GM23338 (cell line): Measurements from ENCODE around the gene COPS7B. TPM values are rescaled to one million over a fixed set of nuclear protein-coding genes. Genes with fewer than 3 reads are reported as not detected.

ENCODE experiments used
- ATAC-seq: fragments of 200-7000 bp; cut with Tn5 transposase; 3 replicates; pipeline ENCODE4 v1.9.1; 2020
- DNase-seq: peaks from one replicate; pipeline ENCODE4 v3.0.0-alpha.2; 2015; ENCODE audit warnings: low spot score
- H2AFZ ChIP-seq: fragments of 200-600 bp; sonication (generic); 2 replicates; pipeline ENCODE4 v1.8.0; 2016; ENCODE audit warnings: antibody characterized with exemption, mild to moderate bottlenecking, moderate library complexity
- H3F3A ChIP-seq: fragments of 200-600 bp; sonication (generic); replicated peaks from 2 replicates; pipeline ENCODE4 v1.8.0; 2017; ENCODE audit warnings: antibody characterized with exemption, mixed run types, low read depth
- H3K27ac ChIP-seq: fragments of 200-600 bp; sonication (generic); 2 replicates; pipeline ENCODE4 v1.6.1; 2016; ENCODE audit warnings: low read depth
- H3K27me3 ChIP-seq: fragments of 200-600 bp; sonication (generic); 2 replicates; pipeline ENCODE4 v1.8.0; 2016; ENCODE audit warnings: mild to moderate bottlenecking, mixed run types, moderate library complexity; ENCODE audit not compliant: insufficient read depth
- H3K36me3 ChIP-seq: fragments of 200-600 bp; sonication (generic); 2 replicates; pipeline ENCODE4 v1.8.0; 2016; ENCODE audit warnings: mild to moderate bottlenecking; ENCODE audit not compliant: insufficient read depth
- H3K4me1 ChIP-seq: fragments of 200-600 bp; sonication (generic); 2 replicates; pipeline ENCODE4 v1.8.0; 2016; ENCODE audit warnings: mild to moderate bottlenecking, moderate library complexity; ENCODE audit not compliant: insufficient read depth
- H3K4me2 ChIP-seq: fragments of 200-600 bp; sonication (generic); 2 replicates; pipeline ENCODE4 v1.7.1; 2017; ENCODE audit warnings: mixed run types
- H3K4me3 ChIP-seq: fragments of 200-600 bp; sonication (generic); 2 replicates; pipeline ENCODE4 v1.6.1; 2016; ENCODE audit warnings: mixed run types
- H3K79me2 ChIP-seq: fragments of 200-600 bp; sonication (generic); replicated peaks from 2 replicates; pipeline ENCODE4 v1.8.0; 2017; ENCODE audit warnings: mild to moderate bottlenecking; ENCODE audit not compliant: insufficient read depth
- H3K9me2 ChIP-seq: fragments of 200-600 bp; sonication (generic); 2 replicates; pipeline ENCODE4 v1.8.0; 2017; ENCODE audit not compliant: insufficient read depth
- H4K20me1 ChIP-seq: fragments of 200-600 bp; sonication (generic); replicated peaks from 2 replicates; pipeline ENCODE4 v1.8.0; 2017; ENCODE audit warnings: mild to moderate bottlenecking; ENCODE audit not compliant: insufficient read depth
- H3K27ac Mint-ChIP-seq: 2 replicates; pipeline ENCODE4 v1.8.0; 2020; ENCODE audit warnings: inconsistent platforms, mild to moderate bottlenecking, moderate library complexity, mixed read lengths
- H3K27me3 Mint-ChIP-seq: 3 replicates; pipeline ENCODE4 v1.8.0; 2022; ENCODE audit warnings: low read depth, mild to moderate bottlenecking, moderate library complexity, mixed read lengths, inconsistent platforms; ENCODE audit not compliant: insufficient read depth, poor library complexity
- H3K36me3 Mint-ChIP-seq: 3 replicates; pipeline ENCODE4 v1.8.0; 2021; ENCODE audit warnings: low read depth, mild to moderate bottlenecking, inconsistent platforms, moderate library complexity, mixed read lengths
- H3K4me1 Mint-ChIP-seq: 3 replicates; pipeline ENCODE4 v1.8.0; 2020; ENCODE audit warnings: mild to moderate bottlenecking, inconsistent platforms, mixed read lengths
- H3K4me3 Mint-ChIP-seq: 3 replicates; pipeline ENCODE4 v1.8.0; 2021; ENCODE audit warnings: moderate library complexity, mild to moderate bottlenecking, inconsistent platforms, mixed read lengths
- H3K9me3 Mint-ChIP-seq: 3 replicates; pipeline ENCODE4 v1.8.0; 2020; ENCODE audit warnings: moderate library complexity, mild to moderate bottlenecking, inconsistent platforms, mixed read lengths
- CREB1 ChIP-seq: fragments of 250-450 bp; sonication (Bioruptor Pico); IDR thresholded peaks from 2 replicates; pipeline ENCODE4 v1.5.0; 2020; ENCODE audit warnings: low read depth, mild to moderate bottlenecking, moderate library complexity
- CTCF ChIP-seq, 2 experiments: fragments of 200-600 bp in 1 of 2; sonication (generic) in 1 of 2; conservative IDR thresholded peaks; 2 replicates each; pipeline versions ENCODE4 v1.5.1 to v1.6.1; 2016 to 2017; ENCODE audit warnings: antibody characterized with exemption in 2 of 2, low read depth in 2 of 2, mild to moderate bottlenecking in 2 of 2, moderate library complexity in 1 of 2
- ETS1 ChIP-seq: IDR thresholded peaks from 2 replicates; pipeline ENCODE4 v1.6.1; 2016; ENCODE audit warnings: antibody characterized with exemption
- EZH2 ChIP-seq: fragments of 200-600 bp; sonication (generic); IDR thresholded peaks from one replicate; pipeline ENCODE4 v1.8.0; 2017; ENCODE audit warnings: antibody characterized with exemption, mild to moderate bottlenecking, low read depth; ENCODE audit not compliant: unreplicated experiment
- EZH2phosphoT487 ChIP-seq: fragments of 200-600 bp; sonication (generic); IDR thresholded peaks from one replicate; pipeline ENCODE4 v1.8.1; 2018; ENCODE audit warnings: antibody characterized with exemption; ENCODE audit not compliant: unreplicated experiment
- JUNB ChIP-seq: IDR thresholded peaks from one replicate; pipeline ENCODE4 v1.6.1; 2016; ENCODE audit warnings: antibody characterized with exemption; ENCODE audit not compliant: unreplicated experiment
- NANOG ChIP-seq: IDR thresholded peaks from 2 replicates; pipeline ENCODE4 v1.6.1; 2016; ENCODE audit warnings: antibody characterized with exemption, borderline replicate concordance
- POLR2AphosphoS5 ChIP-seq: IDR thresholded peaks from 2 replicates; pipeline ENCODE4 v1.6.1; 2016; ENCODE audit warnings: antibody characterized with exemption, low read depth
- REST ChIP-seq: IDR thresholded peaks from one replicate; pipeline ENCODE4 v1.6.1; 2018; ENCODE audit warnings: antibody characterized with exemption; ENCODE audit not compliant: unreplicated experiment
- STAT1 ChIP-seq: IDR thresholded peaks from one replicate; pipeline ENCODE4 v1.6.1; 2016; ENCODE audit warnings: antibody characterized with exemption; ENCODE audit not compliant: unreplicated experiment
- ZNF114 ChIP-seq: fragments of 250-450 bp; sonication (Bioruptor Pico); IDR thresholded peaks from 2 replicates; pipeline ENCODE4 v1.5.0; 2020; ENCODE audit warnings: mild to moderate bottlenecking, moderate library complexity
- ZNF331 ChIP-seq: fragments of 250-450 bp; sonication (Bioruptor Pico); IDR thresholded peaks from 2 replicates; pipeline ENCODE4 v1.5.0; 2020; ENCODE audit warnings: low read depth, mild to moderate bottlenecking, moderate library complexity
- ZNF462 ChIP-seq: fragments of 250-450 bp; sonication (Bioruptor Pico); IDR thresholded peaks from 2 replicates; pipeline ENCODE4 v1.5.0; 2020; ENCODE audit warnings: mild to moderate bottlenecking, moderate library complexity
- polyA plus RNA-seq: library from polyadenylated mRNA; unstranded; fragments of >200 nt; fragmentation: Nextera tagmentation; extraction: Ambion mirVana; gene quantifications from 2 replicates; pipeline ENCODE4 v1.2.1, GENCODE V29; 2016
- total RNA-seq: library from RNA; depleted of rRNA; stranded (reverse); fragments of >200 nt; shearing (Covaris generic); gene quantifications from 2 replicates; pipeline ENCODE4 v1.2.3, GENCODE V29; 2014

COPS7B gene
- total and polyA plus RNA-seq, 2 experiments from 2014 or later, result 40.9 to 63.7 TPM

- Histone ChIP-seq H3K36me3 (peaks cover 2% of the 10 kb centered on the region; the same call in 1 of the 2 replicates), H2AFZ (no peak overlapping the region), H3K4me3 (no peak overlapping the region), H3K4me1 (0 out of 2 replicates have a peak, but pooled peaks cover 9% of the 10 kb centered on the region), H3K9me2 (no peaks in the 10 kb centered on the region), H3K4me2 (no peak overlapping the region), H3K79me2 (peaks cover 73% of the 10 kb centered on the region), H3K27ac (no peak overlapping the region), H3K27me3 (no peaks in the 10 kb centered on the region), H4K20me1 (peaks cover 29% of the 10 kb centered on the region; the same call in 1 of the 2 replicates), H3F3A (peaks cover 11% of the 10 kb centered on the region)
- ATAC-seq (no peak), DNase-seq (no peak)
- Mint-ChIP-seq H3K4me3 (no peak overlapping the region), H3K4me1 (peaks cover 9% of the 10 kb centered on the region), H3K9me3 (no peaks in the 10 kb centered on the region), H3K27ac (no peak overlapping the region), H3K27me3 (peaks cover 5% of the 10 kb centered on the region), H3K36me3 (peaks cover 32% of the 10 kb centered on the region)
- TF ChIP-seq NANOG, result no peak
- TF ChIP-seq JUNB, result no peak
- no peak for TF ChIP-seq CREB1 (CRISPR knock-in tag)
- no peak for TF ChIP-seq EZH2
- TF ChIP-seq ZNF331 (CRISPR knock-in tag), result no peak
- TF ChIP-seq REST, result no peak
- TF ChIP-seq ETS1, result no peak
- TF ChIP-seq CTCF (conservative IDR thresholded peaks at IDR 0.05; ENCODE audit: low read depth in 2 of 2), result no peak
- TF ChIP-seq POLR2AphosphoS5, result no peak
- no peak for TF ChIP-seq ZNF462
- no peak for TF ChIP-seq STAT1
- TF ChIP-seq EZH2phosphoT487, result no peak
- TF ChIP-seq ZNF114, result no peak
These were observed 4.9 kb downstream of the COPS7B start for GRCh38 chr2:231791107-231791506.
